Ectodermal cell (in vitro differentiated cells): ENCODE data around the gene OTOG.

Source experiments
- H3K27ac ChIP-seq: 2 replicates; pipeline ENCODE4 v1.7.0; 2013; ENCODE audit warnings: mild to moderate bottlenecking, low read depth, low read length; ENCODE audit not compliant: insufficient read depth, poor library complexity, severe bottlenecking
- H3K27me3 ChIP-seq: 2 replicates; pipeline ENCODE4 v1.7.0; 2013; ENCODE audit warnings: mild to moderate bottlenecking, low read length; ENCODE audit not compliant: insufficient read depth, control insufficient read depth, poor library complexity, severe bottlenecking
- H3K36me3 ChIP-seq: one replicate; pipeline ENCODE4 v1.7.0; 2013; ENCODE audit warnings: low read length; ENCODE audit not compliant: control insufficient read depth, insufficient read depth
- H3K4me1 ChIP-seq: one replicate; pipeline ENCODE4 v1.7.0; 2013; ENCODE audit warnings: low read length; ENCODE audit not compliant: control insufficient read depth, insufficient read depth
- H3K4me3 ChIP-seq: 2 replicates; pipeline ENCODE4 v1.7.0; 2013; ENCODE audit warnings: low read depth, low read length, control low read depth; ENCODE audit not compliant: insufficient read depth
- H3K9me3 ChIP-seq: 2 replicates; pipeline ENCODE4 v1.7.0; 2013; ENCODE audit warnings: mild to moderate bottlenecking, low read length, moderate library complexity; ENCODE audit not compliant: control insufficient read depth
- WGBS, 2 experiments: methylation state at CpG; one replicate each; pipeline ENCODE4 v1.1.7; 2013; ENCODE audit warnings: missing lambda C conversion rate in 2 of 2; 5-methylcytosine and 5-hydroxymethylcytosine counted together

The OTOG gene

GRCh38 chr11:17602105-17603001, 55.3 kb downstream of the OTOG start:
- 93 to 94% methylated on average over 11 of the region's 11 CpGs for WGBS, 2 experiments
- Histone ChIP-seq H3K9me3 (no peaks in the 10 kb centered on the region), H3K27me3 (peaks cover 5% of the 10 kb centered on the region), H3K4me1 (peaks cover 13% of the 10 kb centered on the region), H3K4me3 (no peak overlapping the region), H3K27ac (no peak overlapping the region), H3K36me3 (no peaks in the 10 kb centered on the region)

GRCh38 chr11:17603056-17603825, 56.2 kb downstream of the OTOG start:
- H3K36me3 ChIP-seq, result no peaks in the 10 kb centered on the region
- peaks cover 5% of the 10 kb centered on the region for H3K27me3 ChIP-seq
- WGBS, 2 experiments, result 87 to 88% methylated on average over 10 of the region's 10 CpGs
- no peak overlapping the region for H3K27ac ChIP-seq
- no peaks in the 10 kb centered on the region for H3K9me3 ChIP-seq
- H3K4me1 ChIP-seq, result peaks cover 13% of the 10 kb centered on the region
- H3K4me3 ChIP-seq, result no peak overlapping the region

- H3K27ac ChIP-seq, result no peak overlapping the region
- H3K27me3 ChIP-seq, result peaks cover 2% of the 10 kb centered on the region
- no peaks in the 10 kb centered on the region for H3K36me3 ChIP-seq
- H3K4me1 ChIP-seq, result peaks cover 13% of the 10 kb centered on the region
- no peak overlapping the region for H3K4me3 ChIP-seq
- 85% methylated on average over 13 of the region's 13 CpGs for WGBS, 2 experiments
- H3K9me3 ChIP-seq, result no peaks in the 10 kb centered on the region
Measured at GRCh38 chr11:17604201-17604914, 57.3 kb downstream of the OTOG start.

- Histone ChIP-seq H3K36me3 (no peaks in the 10 kb centered on the region), H3K4me3 (no peak overlapping the region), H3K9me3 (no peaks in the 10 kb centered on the region), H3K27ac (no peak overlapping the region), H3K27me3 (no peaks in the 10 kb centered on the region), H3K4me1 (peaks cover 13% of the 10 kb centered on the region)
- WGBS, 2 experiments, result 86 to 88% methylated on average over 6 of the region's 6 CpGs
Measured at GRCh38 chr11:17604915-17605233, 57.8 kb downstream of the OTOG start.

- 92% methylated on average over 17 of the region's 17 CpGs for WGBS, 2 experiments
- Histone ChIP-seq H3K36me3 (no peaks in the 10 kb centered on the region), H3K4me3 (no peak overlapping the region), H3K9me3 (no peaks in the 10 kb centered on the region), H3K27me3 (no peaks in the 10 kb centered on the region), H3K4me1 (peaks cover 13% of the 10 kb centered on the region), H3K27ac (no peak overlapping the region)
Measured at GRCh38 chr11:17605651-17606122, 58.6 kb downstream of the OTOG start.

GRCh38 chr11:17606233-17607082, 59.4 kb downstream of the OTOG start:
- no peak overlapping the region for H3K27ac ChIP-seq
- H3K36me3 ChIP-seq, result no peaks in the 10 kb centered on the region
- no peak overlapping the region for H3K4me3 ChIP-seq
- no peaks in the 10 kb centered on the region for H3K27me3 ChIP-seq
- H3K4me1 ChIP-seq, result peaks cover 5% of the 10 kb centered on the region
- WGBS, 2 experiments, result 93 to 94% methylated on average over 10 of the region's 10 CpGs
- no peaks in the 10 kb centered on the region for H3K9me3 ChIP-seq

GRCh38 chr11:17607083-17607429, 60.0 kb downstream of the OTOG start:
- Histone ChIP-seq H3K36me3 (no peaks in the 10 kb centered on the region), H3K4me3 (no peak overlapping the region), H3K27me3 (no peaks in the 10 kb centered on the region), H3K4me1 (no peaks in the 10 kb centered on the region), H3K9me3 (no peaks in the 10 kb centered on the region), H3K27ac (no peak overlapping the region)
- WGBS, 2 experiments, result 93 to 97% methylated on average over 6 of the region's 6 CpGs

GRCh38 chr11:17607591-17608570, 60.8 kb downstream of the OTOG start:
- Histone ChIP-seq H3K36me3 (no peaks in the 10 kb centered on the region), H3K27ac (no peak overlapping the region), H3K9me3 (no peaks in the 10 kb centered on the region), H3K4me1 (no peaks in the 10 kb centered on the region), H3K27me3 (no peaks in the 10 kb centered on the region), H3K4me3 (no peak overlapping the region)
- WGBS, 2 experiments, result 88% methylated on average over 20 of the region's 20 CpGs

GRCh38 chr11:17608821-17609220, 61.8 kb downstream of the OTOG start:
- H3K36me3 ChIP-seq, result no peaks in the 10 kb centered on the region
- no peaks in the 10 kb centered on the region for H3K27me3 ChIP-seq
- H3K9me3 ChIP-seq, result no peaks in the 10 kb centered on the region
- H3K4me3 ChIP-seq, result no peak overlapping the region
- H3K4me1 ChIP-seq, result no peaks in the 10 kb centered on the region
- 93 to 96% methylated on average over 6 of the region's 6 CpGs for WGBS, 2 experiments
- no peak overlapping the region for H3K27ac ChIP-seq
